Stimulated activated naive CD8-positive, alpha-beta T cell treated with anti-CD3 and anti-CD28 coated beads, Interleukin-15, Interleukin-2, amounts not matched to agents 100 U/mL and 50 U/mL, for 24 hours (primary cell): ENCODE results near the gene STAG1.

Source experiments
- ATAC-seq: fragments of 150-1000 bp; cut with Tn5 transposase; one replicate; pipeline ENCODE4 v1.10.0; 2021
- DNase-seq: peaks from one replicate; pipeline ENCODE4 v3.0.0; 2021

The STAG1 gene

GRCh38 chr3:136327671-136328070 is 424.5 kb downstream of the STAG1 start:
- DNase-seq (no peak), ATAC-seq (no peak)

DNA sequence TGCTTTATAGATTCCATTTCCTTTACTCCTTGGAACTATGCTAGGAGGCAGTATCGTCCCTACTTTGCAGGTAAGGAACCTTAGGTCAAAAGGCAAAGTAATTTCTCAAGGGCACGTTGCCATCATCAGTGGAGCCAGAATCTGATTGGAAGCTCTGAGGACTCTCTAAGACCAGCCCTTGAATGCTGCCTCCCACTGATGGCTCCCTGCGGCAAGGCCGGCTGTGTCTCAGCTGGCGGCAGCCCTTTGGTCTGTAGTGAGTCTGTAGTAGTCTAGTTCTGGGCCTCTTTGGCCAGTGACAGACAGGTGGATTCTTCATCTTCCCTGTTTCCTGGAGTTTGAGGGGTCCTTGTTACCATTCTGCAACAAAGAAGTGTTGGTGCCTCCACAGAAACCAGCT is 425.9 kb downstream of the STAG1 start:
- ATAC-seq: no peak
- no peak for DNase-seq

- DNase-seq: no peak
- ATAC-seq: no peak
Observed at GRCh38 chr3:136311968-136312367, 440.2 kb downstream of the STAG1 start.

GRCh38 chr3:136311261-136311660 is 440.9 kb downstream of the STAG1 start:
- no peak for ATAC-seq

DNA sequence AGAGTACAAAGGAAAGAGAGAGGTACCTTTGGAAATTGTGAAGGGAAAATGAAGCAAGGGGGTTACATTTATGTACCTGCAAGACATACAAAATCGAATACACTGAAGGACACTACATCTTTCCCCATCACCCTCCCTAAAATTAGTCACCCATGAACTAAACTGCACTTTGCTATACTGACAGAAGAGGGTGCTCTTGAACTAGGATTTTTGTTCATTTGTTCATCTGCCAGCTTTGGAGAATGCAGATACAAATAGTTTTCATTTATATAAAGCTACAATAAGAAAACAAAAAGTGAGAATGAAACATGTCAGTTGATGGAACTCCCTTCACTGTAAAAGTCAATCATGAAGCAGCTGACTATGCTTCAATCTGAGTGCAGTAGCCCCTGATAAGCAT is 446.3 kb downstream of the STAG1 start:
- ATAC-seq (no peak), DNase-seq (no peak)

More at GRCh38 chr3:136311261-136311660, 440.9 kb downstream of the STAG1 start:
- no peak for DNase-seq

- DNase-seq (no peak), ATAC-seq (no peak)
Observed at GRCh38 chr3:136300444-136300843, 451.7 kb downstream of the STAG1 start.

- DNase-seq: no peak
- ATAC-seq: no peak
Observed at GRCh38 chr3:136297826-136298225, 454.4 kb downstream of the STAG1 start.

DNA sequence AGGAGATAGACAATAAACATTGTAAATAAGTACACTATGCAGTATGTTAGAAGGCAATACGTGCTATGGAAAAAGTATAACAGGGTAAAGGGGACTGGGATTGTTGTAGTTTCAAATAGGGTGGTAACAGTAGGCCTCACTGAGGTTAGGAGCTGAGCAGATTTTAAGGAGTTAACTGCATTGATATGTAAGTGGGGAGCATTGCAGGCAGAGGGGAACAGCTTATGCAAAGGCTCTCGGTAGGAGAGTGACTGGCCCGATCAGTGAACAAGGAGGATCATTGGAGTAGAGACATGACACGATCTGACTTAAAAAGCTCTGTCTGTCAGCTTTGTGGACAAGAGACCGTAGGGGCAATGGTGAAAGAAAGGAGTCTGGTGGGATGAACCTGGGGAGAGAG is 455.2 kb downstream of the STAG1 start:
- no peak for DNase-seq
- ATAC-seq: no peak

DNA sequence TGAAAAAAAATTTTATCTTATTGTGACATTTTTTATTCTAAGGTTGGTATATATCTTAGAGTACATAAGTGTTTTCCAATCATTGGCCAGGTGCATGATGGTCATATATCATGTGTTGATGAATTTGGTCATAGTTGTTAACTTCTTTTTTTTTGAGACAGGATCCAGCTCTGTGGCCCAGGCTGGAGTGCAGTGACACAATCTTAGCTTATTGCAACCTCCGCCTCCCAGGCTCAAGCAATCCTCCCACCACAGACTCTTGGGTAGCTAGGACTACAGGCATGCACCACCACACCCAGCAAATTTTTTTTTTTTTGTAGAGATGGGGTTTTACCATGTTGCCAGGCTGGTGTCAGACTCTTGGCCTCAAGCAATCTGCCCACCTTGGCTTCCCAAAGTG is 458.0 kb downstream of the STAG1 start:
- DNase-seq: no peak
- no peak for ATAC-seq

DNA sequence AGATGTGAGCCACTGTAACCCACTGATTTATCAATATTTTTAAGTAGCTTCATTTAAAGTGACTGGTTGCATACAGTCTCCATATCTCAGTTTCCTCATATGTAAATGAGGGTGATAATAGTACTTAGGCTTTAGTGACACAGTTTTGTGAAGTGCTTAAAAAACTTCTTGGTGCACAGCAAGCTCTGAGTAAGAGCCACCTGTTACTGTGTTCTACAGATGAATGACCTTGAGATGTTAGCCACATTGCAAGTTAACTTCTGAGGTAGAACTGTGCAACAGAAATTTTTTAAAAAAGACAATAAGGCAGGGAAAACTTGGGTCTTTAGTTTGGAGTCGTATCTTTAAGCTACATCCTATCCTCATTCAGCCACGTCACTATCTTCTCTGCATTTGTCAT is 458.9 kb downstream of the STAG1 start:
- DNase-seq (no peak), ATAC-seq (no peak)

DNA sequence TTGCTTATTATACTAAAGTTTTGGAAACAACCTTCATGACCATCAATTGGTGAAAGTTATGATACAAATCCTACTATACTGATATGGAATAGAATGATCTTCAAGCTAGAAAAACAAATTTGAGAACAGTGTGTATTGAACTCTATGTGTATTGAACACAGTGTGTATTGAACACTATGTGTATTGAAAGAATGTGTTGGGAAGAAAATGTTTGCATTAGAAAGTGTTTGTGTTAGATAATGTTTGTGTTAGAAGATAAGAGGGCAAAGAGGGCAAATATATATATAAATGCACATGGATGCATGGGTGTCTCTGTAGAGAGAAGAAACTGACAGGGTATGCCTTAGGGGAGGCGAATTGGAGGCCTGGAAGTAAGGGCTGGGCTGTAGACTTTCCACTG is 459.7 kb downstream of the STAG1 start:
- DNase-seq (no peak), ATAC-seq (no peak)

DNA sequence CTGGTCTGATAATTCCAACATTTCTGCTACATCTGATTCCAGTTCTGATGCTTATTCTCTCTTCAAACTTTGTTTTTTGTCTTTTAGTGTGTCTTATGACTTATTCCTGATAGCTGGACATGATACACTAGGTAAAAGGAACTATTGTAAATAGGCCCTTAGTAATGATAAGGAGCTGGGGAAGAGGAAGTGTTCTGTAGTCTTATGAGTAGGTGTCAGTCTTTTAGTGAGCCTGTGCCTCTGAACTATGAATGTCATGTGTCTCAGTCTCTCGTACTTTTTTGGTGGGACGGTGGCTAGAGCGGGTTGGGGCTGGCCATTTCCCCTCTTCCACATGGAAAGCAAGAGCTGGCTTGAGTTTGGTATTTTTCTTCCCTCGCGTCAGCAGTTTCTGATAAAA is 460.9 kb downstream of the STAG1 start:
- ATAC-seq: no peak
- DNase-seq: no peak
